Stimulated activated CD4-positive, alpha-beta T cell treated with anti-CD3 and anti-CD28 coated beads, Interleukin-4, amount 100 ng/mL, for 48 hours (primary cell): ENCODE measurements around the gene MYLK.

Experiments
- DNase-seq, 2 donors: peaks; one replicate each; pipeline ENCODE4 v3.0.0-alpha.2; 2020; ENCODE audit warnings: low read depth in 2 of 2

The MYLK gene

DNA sequence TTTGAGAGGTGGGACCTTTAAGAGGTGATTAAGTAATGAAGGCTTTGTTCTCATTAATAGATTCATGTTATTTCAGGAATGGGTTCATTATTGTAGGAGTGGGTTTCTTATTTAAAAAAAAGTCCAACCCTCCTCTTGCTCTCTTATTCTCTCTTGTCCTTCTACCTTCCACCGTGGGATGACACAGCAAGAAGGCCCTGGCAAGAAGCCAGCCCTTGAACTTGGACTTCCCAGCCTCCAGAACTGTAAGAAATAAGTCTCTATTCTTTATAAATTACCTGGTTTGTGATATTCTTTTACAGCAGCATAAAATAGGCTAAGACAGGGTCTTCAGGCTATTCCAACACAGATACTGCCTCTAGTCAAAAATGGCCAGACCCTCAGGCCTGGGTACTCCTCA is 62.2 kb downstream of the MYLK start:
- DNase-seq = no peak

DNA sequence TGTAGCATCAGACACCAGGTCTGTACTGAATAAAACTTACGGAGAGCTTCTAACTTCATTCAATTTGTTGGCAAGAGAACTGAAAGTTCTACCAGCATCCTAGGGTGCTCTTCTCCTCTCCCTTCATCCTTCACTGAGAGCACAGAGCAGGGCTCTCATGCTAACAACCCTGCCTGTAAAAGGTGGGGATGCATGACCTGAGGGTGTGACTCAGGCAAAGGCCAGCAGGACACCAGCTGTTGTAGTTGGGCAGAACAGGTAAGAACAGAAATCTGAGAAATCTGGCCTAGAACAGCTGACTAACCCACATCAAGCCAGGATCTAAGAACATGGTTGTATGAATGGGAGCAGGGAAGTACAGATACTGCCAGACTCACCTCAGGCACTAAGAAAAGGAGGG is 64.2 kb downstream of the MYLK start:
- no peak for DNase-seq

DNA sequence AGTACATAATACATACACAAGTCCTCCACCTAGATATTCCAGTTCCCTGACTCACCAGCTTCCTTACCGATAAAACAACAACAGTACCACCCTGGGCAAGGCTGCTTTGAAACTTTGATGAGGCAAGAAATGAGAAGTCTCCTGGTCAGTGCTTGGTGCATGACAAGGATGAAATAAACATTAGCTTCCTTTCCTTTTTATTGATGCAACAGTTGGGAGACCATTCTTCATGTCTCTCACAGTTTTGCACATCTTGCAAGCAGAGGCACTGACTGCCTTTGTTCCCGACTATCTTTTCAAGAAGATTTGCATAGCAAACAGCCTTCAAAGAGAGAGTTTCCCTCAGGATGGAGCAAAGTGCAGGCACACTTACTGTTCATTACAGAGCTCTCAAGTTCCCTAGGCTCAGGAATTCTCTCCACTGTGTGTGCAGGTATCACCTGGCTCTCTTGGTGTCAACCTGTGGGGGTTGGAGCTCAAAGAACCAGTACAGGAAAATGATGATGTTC is 65.2 kb downstream of the MYLK start:
- no peak for DNase-seq

DNA sequence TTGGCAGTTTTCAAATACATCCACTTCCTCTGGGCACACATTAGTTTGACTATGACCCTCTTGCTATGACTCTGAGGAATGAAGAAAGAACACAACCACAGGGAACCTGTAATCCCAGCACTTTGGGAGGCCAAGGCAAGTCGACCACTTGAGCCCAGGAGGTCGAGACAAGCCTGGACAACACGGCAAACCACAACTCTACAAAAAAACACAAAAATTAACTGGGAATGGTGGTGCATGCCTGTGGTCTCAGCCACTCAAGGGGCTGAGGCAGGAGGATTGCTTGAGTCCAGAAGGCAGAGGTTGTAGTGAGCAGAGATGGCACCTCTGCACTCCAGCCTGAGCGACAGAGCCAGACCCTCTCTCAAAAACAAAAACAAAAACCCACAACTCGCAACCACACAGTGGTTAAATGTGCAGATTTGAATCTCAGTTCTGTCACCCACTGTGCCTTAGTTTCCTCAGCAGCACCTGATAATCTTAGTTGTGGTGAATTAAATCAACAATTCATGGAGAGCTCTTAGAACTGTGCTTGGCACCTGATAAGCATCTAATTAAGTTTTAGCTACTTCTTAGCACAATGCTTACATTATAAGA is 65.7 kb downstream of the MYLK start:
- DNase-seq = no peak

DNA sequence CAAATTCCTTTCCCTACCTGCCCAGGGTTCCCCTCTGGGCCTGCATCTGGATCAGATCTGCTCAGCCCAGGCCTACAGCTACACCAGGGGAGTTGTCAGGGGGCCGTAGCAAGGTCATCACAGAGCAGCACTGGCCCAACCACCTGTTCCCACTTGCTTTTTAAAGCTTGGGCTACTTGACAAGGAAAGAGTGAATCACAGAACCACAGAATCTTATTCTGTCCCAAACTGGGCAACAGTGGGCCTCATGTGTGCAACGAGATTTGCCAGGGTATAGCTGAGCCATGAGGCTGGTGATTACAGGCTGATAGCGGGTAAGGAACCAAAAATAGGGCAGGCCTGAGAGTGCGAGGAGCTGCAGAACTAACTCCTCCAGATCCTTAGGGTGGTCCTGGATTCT is 66.7 kb downstream of the MYLK start:
- no peak for DNase-seq

DNA sequence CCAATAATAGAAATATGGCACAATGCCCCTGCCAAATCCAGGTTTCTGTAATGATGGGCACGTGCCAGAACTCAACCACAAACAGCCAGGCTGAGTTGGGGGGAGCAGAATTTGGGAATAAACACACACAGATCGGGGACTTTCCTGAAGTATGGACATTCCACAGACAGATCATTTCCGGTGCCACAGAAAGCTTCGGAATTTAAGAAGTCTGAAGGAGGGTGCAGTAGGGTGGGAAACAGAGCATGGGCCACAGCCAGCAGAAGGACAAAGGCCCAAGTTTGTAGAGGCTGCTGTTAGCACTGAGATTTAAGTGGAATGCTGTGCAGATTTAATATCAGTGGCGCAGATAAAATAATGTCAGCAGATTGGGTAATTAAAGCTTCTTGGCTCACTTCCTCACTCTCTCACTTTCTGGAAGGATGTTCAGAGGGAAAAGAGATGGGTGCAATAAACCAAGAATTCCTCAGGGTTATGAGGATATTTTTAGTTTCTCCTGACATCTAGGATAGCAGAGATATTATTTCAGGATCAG is 67.4 kb downstream of the MYLK start:
- no peak for DNase-seq

DNA sequence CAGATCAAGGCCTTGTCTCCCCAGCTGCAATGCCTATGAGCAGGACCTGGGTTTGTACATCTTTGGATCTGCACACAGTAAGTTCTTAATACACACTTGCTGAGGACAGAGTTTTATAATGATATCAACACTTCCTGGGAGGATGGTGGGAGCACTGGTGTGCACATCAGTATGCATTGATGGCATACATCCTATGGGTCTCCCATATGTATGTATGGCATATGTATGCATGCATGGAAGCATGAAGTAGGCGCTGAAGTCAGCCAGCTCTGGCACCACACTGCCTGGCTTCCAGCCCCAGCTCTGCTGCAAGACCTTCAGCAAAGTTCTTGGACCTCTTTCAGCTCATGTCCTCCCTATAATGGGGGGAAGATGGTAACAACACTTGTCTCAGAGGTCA is 68.2 kb downstream of the MYLK start:
- no peak for DNase-seq

DNA sequence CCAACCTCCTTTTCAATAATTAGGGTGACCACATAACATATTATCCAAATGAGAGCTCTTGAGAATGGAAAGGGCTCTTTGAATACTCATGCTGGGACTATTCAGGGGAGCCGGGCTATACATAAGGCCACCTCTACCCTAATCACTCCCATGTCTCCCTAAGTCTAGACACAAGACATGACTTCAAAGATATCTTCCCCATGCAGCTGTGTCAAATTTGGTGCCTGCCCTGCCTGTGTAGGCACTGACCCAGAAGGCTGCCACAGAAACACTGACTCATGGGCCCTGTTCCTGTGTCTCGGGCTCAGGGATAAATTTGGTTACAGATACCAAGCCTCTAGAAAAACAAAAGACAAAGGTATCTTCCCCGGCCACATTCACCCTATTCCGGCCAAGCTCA is 70.3 kb downstream of the MYLK start:
- DNase-seq = no peak

DNA sequence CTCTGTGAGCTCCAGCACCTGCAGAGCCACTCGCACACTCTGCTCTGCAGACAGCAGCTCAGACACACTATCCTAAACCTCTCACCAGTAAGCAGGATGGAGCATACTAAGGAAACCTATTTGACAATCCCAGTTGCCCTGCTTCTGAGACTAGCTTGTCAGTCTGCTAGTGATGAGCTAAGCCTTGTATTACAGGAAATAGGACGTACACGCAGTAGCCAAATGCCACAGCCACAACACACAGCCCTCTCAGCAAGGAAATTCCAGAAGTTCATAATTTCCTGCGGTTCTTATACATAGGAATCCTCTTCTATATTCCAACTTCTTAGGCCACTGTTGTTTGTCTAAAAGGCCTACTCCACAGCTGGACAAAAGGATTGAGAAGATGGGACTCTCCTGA is 74.5 kb downstream of the MYLK start:
- DNase-seq = no peak

DNA sequence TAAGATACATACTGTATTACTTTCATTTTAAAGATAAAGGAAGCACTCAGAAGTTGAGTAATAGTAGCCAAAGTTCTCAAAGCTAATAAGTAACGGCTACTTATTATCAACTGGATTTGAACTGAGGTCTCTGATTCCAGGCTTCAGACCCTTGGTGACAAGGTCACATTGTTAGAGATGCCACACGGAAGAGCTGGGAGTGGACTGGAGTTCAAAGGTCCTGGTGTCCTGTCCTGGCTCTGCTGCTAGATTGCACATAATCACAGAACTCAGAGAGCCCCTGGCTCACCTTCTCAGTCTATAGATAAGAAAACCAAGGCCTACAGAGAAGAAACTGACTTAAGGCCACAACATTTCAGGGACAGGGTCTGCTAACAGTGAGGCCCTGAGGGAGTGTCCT is 75.3 kb downstream of the MYLK start:
- no peak for DNase-seq

DNA sequence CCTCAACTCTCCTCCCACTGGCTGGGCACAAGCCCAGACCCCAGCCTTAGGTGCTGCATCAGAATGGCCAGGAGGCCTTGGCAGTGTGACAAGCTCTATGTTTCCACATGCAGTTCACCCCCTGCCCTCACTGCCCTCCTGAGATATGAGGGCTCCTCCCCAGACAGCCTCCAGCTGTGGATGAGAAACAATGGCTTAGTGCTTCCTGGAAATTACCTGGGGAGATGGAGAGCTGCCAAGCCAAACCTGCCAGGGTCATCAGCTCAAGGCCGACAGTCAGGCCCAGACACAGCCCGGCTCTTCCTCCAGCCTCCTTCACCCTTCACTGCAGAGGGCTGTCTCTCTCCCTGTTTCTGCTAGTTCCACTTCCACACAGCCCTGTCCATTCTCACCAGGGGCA is 76.3 kb downstream of the MYLK start:
- no peak for DNase-seq

DNA sequence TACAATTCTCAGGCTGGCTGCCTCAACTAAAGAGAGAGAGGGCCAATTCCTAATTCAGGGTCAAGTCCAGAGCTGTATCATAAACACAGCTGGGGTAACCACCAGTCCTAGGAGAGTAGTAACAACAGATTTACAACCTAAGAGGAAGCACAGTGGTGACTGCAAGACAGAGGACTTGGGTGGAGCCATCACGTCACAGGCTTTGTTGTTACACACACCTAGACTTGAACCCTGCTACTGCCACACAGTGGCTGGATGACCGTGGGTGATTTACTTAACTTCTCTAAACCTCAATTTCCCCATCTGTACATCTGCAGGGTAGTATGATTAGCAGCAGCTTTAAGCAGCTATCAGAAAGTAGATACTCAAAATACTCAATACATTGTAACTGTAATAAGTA is 78.6 kb downstream of the MYLK start:
- no peak for DNase-seq

DNA sequence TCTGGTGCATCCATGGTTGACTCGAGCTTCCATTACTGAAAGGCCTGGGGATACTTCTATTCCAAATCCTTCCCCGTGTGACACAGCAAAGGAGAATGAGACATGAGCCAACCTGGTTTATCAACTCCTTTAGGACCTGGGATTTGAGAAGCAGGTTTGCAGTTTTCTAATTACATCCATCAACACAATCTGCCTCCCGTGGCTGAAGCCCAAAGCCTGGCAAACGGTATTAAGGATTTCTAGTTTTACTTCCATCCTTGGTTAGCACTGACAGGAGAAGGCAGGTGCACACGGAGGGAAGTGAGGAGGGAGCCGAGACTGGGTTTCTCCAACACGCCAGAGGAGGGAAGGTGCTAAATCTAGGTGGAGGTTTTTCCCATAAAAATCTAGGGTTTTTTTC is 79.0 kb downstream of the MYLK start:
- no peak for DNase-seq

DNA sequence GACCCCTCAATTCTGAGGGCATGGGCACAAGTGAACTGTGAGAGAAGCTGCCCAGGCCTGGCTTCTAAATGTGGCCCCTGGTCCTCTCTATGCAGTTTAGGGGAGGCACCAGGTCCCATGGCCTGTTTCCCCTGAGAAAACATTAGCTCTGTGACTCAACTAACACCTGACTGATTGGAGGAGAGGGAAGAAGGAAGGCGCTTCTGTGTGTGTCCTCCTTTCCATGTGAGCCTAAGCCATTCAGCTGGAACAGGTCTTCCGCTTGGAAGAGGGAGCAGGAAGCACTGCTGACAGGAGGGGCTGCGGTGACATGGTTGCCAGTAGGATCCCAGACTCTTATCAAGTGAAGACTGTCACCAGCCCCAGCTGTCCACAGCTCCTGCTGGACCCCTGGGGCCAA is 79.5 kb downstream of the MYLK start:
- DNase-seq = no peak

DNA sequence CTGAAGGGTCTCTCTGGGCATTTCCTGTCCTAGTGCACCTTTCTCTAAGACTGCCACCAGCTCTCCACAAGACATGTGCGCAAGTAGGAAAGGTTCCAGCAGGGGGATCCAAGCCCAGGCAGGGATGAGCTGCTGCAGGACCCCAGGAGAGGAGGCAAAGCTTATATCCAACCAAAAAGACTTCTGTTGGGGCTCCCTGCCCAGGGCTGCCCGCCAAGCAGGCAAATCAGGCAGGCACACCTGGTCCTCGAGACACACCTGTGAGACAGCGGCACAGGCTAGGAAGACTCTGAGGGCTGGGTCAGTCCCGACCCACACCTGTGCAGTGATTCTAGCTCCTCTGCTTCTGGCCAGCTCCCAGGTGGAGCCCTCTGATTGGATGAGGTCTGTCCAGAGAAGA is 80.6 kb downstream of the MYLK start:
- no peak for DNase-seq

DNA sequence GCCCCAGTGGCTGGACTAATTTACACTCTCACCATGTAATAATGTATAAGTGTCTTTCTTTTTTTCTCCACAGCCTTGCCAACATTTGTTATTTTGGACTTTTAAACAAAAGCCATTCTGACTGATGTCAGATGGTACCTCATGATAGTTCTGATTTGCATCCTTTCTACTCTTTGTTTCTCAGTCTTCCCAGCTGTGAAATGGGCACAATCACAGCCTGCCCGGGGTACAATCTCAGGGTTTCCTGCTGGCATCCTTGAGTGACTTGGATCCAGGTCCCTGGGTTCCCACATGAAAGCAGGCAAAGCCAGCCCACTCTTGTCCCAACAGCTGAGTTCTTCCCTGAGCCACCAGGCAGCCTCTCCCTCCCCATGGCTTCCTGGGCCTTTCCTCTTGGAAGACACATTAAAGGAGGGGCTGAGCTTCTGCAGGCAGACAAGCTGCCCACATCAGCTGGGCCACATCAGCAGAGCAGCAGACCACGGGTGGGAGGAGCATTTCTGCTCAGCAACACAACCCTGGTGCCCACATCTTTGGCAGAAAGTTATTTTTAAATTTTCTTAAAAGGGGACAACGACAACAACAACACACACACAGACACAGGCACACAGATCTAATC is 82.0 kb downstream of the MYLK start:
- no peak for DNase-seq

DNA sequence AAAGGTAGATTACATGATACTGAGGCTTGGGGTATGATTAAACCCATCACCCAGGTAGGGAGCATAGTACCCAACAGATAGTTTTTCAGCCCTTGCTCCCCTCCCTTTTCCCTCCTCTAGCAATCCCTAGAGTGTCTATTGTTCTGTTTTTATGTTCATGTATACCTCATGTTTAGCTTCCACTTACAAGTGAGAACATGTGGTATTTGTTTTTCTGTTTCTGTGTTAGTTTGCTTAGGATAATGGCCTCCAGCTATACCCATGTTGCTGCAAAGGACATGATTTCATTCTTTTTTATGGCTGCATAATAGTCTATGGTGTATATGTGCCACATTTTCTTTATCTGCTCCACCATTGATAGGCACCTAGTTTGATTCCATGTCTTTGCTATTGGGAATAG is 82.7 kb downstream of the MYLK start:
- no peak for DNase-seq

DNA sequence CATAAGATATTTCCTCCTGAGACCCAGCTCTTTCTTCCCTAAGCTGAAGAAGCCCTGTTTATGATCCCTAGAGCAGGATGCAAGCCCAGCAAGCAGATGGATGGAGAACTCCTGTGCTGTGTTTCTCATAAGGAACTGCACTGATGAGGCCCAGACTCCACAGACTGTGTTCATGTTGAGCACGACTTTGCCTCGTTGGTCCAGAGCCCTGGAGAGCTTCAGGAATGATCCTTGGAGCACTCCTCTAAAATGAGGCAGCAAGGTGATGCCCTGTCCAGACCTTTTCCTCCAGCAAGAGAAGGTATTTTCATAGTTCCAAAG is 83.8 kb downstream of the MYLK start:
- DNase-seq = no peak

DNA sequence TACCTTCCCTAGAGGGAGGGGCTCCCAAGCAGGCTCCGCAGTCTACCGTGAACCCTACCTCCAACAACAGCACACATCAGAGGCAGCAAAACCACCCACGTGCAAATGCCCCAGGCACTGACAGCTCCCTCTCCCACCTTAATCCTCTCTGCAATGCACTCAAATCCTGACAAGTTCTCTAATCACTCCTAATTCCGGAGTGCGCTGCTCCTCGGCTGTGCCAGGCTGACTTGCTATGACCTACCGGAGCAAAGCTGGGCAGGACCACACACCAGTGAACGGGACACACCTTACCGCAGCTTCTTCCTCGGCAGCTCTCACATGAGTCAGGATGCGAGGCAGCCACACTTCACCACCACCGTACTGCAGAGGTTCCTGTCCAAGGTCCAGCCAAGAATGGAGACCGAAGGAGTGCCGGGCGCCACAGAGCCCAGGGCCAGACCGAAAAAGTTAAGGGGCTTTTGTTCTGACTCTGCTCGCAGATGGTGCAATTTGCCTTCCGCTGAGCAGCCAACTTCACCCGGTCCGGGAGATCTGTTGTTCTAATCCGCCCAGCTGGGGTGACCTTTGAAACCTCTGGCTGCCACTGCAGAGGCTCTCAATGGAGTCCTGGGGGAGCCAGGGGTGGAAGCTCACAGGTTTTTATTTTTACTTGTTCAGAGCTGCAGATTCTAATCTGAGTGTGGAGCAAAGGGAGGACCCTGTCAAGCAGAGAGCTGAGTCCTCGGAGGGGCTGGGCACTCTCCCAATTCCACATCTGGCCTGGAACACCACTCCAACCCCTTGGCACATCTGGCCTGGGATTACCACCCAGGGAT is 84.4 kb downstream of the MYLK start:
- DNase-seq = no peak

DNA sequence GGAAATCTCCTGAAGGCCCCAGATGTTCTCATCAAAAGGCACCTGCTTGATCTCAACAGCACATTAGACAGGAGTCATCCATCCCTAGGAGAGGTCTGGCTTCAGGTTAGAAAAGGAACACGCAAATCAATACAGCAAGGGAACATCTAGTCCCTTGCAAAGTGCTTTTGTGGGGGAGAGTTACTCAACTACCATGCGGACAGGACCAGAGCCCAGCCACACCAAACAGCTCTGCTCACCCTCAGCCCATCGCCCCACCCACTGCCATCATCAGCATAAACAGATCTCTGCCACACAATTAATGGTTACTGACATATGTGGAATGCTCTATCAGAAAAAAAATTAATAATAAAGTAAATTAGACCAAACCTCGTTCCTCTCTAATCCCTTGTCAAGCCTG is 85.6 kb downstream of the MYLK start:
- no peak for DNase-seq

DNA sequence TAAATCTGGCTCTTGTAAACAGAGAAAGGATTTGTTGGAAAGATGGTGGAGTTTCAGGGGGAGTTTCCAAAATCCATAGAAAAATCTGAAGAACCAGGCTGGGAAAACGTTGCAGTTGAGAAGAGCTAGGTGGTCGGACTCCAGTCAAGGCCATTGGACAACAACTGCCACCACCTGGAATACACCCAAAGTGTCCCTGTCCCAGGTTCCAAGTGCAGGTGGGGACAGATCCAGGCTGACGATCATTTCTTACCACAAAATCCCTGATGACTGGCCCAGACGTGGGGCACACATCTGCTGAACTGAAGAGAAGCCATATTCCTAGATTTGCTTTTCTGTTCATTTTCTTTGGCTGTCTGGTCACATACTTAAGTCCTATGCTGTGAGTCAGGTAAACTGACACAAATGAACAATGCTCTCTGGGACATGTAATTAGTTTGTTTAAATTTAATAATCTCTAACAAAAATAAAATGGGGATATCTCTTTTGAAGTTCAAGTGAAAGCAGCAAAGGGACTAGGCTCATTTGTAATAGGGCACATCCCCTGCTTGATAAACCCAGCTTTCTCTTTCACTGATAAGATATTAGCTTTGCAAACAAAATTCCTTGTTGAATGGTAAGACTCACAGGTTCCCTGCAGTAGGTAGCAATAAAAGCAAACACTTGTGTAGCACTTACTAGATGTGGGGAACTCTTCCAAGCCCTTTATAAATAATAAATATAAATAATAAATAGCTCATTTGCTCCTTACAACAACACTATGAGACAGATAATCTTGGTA is 88.5 kb downstream of the MYLK start:
- DNase-seq = no peak

DNA sequence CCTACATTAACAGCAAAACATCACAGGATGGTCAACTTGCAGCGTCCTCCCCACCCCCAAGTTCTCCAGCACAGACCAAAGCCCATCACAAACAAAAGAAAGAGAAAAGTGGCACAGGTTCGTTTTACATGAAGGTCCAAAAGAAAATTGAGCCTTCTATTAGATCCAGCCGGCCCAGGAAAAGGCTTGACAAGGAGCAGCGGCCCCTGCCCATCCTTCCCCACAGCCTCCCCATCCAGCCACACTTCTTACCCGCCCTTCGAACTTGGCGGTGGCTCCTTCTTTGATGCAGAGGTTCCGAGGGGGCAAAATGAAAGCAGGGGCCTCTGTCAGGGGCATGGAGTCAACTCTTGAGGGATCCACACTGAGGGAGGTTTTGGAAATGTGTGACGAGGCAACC is 90.7 kb downstream of the MYLK start:
- no peak for DNase-seq
